RWPE1 (cell line): Measurements from ENCODE around the gene KIF9.
"Not testable (repeated sequence)": the region's sequence is repeated elsewhere in the genome, so short reads cannot be mapped to it uniquely, and the experiment has no call there.

Source experiments
- CTCF ChIA-PET: fragments of 350-600 bp; sonication (Branson Sonifier 250); formaldehyde crosslinking; extraction: SDS; loops from one replicate; lab custom pipeline; 2021; lab: Yijun Ruan, JAX
- POLR2A ChIA-PET: fragments of 400-600 bp; formaldehyde crosslinking; extraction: SDS; loops from one replicate; lab custom pipeline; 2020; ENCODE audit warnings: antibody characterized with exemption; ENCODE audit not compliant: low non-redundant PET; lab: Yijun Ruan, JAX
- DNase-seq: peaks from one replicate; pipeline ENCODE4 v3.0.0; 2012; ENCODE audit warnings: low spot score
- H3K27ac ChIP-seq: fragments of 450-650 bp; 2 replicates; pipeline ENCODE4 v1.5.1; 2017
- CTCF ChIP-seq: fragments of 450-650 bp; conservative IDR thresholded peaks from 2 replicates; pipeline ENCODE4 v1.5.1; 2017; ENCODE audit warnings: low read depth, mild to moderate bottlenecking

The KIF9 gene

DNA sequence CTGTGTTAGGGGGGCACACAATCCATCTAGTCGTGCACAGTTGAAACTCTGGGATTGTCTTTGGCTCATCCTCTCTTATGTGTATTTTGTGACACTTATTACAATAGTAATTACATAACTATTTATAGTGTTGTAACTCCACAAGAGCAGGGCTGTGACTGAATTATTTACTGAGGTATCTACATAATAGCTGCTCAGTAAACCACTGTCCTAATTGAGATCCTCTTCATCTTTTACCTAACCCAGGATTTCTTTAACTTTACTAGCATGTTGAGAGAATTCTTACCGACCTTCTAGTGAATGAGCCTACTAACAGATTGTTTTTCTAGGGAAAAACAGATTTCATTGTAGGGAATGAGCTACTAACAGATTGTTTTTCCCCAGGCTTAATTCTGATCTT lies 11.2 kb upstream of the KIF9 start:
- TF ChIP-seq CTCF, result no peak
- ChIA-PET POLR2A (no interaction called here), CTCF (interaction anchor here (0.6 kb wide), 1 partner anchor 244 kb away, joined by 4 read pairs; no protein-coding TSS in a partner anchor)
- H3K27ac ChIP-seq, result no peak overlapping the region
- DNase-seq, result no peak

DNA sequence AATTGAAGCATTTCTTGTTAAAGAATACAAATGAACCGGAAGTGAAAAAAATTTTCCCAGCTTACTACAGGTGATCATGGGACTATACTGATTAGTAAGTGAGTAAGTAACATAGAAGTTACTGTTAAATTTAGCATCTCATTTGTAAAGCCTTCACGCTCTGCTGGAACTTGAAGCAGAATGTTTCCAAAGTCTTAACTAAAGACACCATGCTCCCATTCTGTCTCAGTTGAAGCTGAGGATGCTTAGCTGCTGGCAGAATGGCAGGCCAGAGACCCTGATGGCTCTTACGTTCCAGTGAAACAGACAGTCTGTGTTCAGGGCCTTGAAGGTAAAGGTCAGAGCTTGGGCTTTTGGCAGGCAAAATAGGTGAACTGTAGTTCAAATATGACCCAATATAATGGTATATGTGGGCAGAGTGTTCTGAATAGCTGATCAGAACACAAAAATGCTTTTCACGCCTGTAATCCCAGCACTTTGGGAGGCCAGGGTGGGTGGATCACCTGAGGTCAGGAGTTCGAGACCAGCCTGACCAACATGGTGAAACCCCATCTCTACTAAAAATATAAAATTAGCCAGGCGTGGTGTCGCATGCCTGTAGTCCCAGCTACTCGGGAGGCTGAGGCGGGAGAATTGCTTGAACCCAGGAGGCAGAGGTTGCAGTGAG lies 9.3 kb upstream of the KIF9 start:
- POLR2A ChIA-PET, H3K27ac ChIP-seq, DNase-seq: not testable (repeated sequence)
- CTCF ChIA-PET, result interaction anchor here (0.6 kb wide), 1 partner anchor 193 kb away, joined by 3 read pairs; no protein-coding TSS in a partner anchor

DNA sequence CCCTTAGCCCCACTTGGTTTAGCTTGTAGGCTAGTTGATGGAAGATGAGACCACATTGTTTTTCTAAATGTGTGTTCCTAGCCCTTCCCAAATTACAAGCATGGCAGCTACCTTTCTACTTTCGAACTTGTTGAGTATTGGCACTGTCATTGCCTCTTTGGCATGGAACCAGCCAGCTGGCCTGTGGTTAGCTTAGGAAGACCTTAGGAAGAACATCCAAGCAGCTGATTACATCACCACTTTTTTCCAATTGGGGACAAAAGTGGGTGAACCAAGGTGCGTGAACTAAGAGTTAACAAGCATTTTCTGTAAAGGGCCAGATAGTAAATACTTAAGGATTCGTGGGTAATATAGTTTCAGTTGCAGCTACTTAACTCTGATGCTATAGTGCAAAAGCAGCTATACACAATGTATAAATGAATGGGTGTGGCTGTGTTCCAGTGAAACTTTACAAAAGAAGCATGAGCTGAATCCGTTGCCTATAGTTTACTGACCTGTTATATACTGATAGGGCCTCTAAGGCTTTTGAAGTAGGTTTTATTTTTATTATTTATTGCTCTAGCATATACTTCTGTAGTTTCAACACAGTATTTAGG lies 8.7 kb upstream of the KIF9 start:
- H3K27ac ChIP-seq, result no peak overlapping the region
- POLR2A ChIA-PET, result no interaction called here
- no peak for TF ChIP-seq CTCF
- CTCF ChIA-PET, result interaction anchor here (0.6 kb wide), 1 partner anchor 192 kb away, joined by 3 read pairs; no protein-coding TSS in a partner anchor
- DNase-seq, result no peak

DNA sequence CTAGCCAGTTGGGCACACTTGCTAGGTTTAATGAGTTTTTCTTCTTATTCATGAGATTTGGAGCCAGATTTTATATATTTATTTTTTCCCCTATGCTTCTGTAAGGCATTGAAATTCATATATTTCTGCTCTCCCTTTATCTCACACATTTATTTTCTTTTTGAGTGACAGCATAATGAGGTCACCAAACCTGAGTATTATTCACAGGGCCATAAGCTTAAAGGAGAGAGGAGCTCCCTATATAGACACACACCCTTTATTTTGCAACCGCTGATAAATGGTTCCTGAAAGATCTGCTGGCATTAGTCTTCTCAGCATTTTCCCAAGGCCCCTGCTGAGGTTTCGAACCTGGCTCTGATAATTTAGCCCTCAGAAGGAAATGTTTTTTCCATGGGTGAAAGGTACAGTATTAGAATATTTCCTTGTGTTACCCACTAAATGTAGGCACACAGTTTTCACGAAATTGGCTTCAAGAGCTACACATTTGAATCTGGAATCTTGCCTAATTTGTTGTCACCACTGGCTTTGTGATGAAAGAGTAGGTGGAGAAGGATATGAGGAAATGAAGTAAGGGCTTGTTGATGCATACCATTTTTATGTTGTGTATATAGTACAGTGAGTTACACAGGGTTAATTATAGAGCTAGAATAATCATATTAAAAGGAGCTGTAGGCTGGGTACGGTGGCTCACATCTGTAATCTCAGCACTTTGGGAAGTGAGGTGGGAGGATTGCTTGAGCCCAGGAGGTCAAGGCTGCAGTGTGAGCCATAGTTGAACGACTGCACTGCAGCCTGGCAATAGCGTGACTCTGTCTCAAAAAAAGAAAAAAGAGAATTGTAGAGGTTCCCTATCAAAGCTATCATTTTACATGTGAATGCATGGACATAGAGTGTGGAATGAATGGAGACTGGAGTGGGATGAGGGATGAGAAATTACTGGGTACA lies 6.6 kb upstream of the KIF9 start:
- CTCF ChIA-PET, result interaction anchor here (0.6 kb wide), 1 partner anchor 449 kb away, joined by 3 read pairs; no protein-coding TSS in a partner anchor
- H3K27ac ChIP-seq, result no peak overlapping the region
- peak; percentile 5 for DNase-seq
- no peak for TF ChIP-seq CTCF
- POLR2A ChIA-PET, result no interaction called here

DNA sequence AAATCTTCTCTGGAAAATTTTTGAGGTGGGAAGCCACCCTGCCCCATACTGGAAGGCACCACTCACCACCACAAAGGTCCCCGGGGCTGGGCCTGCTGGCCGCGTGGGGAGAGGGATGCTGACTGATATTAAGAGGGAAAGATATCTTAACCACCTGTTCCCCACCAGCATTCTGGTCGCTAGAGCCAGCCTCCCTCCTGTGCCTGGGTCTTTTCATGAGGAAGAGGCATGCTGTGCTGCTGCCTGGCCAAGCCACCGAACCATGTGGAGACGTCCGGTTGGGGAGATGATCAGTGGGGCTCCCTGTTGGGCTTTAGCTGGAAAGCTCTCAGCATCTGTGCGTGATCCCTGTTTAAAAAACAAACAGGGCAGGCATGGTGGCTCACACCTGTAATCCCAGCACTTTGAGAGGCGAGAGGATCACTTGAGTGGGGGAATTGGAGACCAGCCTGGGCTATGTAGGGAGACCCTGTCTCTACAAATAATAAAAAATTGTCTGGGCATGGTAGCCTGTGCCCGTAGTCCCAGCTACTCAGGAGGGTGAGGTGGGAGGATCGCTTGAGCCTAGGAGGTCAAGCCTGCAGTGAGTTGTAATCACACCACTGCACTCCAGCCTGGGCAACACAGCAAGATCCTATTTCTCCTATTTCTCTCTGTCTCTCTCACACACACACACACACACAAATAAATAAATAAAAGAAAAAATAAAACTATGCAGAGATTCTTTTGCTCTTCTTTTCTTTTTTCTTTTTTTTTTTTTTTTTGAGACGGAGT lies 1.2 kb upstream of the KIF9 start:
- peak; percentile 7 for DNase-seq
- peak overlapping the region; percentile 97 for H3K27ac ChIP-seq
- no peak for TF ChIP-seq CTCF
- CTCF ChIA-PET, result no interaction called here
- POLR2A ChIA-PET, result no interaction called here

DNA sequence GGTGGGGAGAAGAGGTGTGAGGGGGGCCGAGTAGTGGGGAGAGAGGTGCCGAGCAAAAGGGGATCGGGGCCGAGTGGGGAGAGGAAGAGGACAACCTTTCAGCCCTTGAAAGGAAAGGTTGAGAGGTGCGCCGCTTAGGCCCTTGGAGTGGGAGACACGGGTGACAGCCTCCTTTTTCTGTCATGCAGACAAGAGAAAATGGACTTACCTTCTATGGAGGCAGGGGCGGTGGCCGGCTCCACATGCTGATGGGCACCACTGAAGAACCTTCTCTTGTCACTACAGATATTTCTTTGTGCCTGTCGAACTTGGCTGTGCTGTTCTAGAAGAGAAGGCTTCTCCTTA lies 566 bp upstream of the KIF9 start:
- DNase-seq, result no peak
- H3K27ac ChIP-seq, result peak overlapping the region; percentile 97
- ChIA-PET POLR2A (no interaction called here), CTCF (no interaction called here)
- no peak for TF ChIP-seq CTCF
